GM19035 (cell line): Measurements from ENCODE around the gene RNASEL.
"Not testable (repeated sequence)": the region's sequence is repeated elsewhere in the genome, so short reads cannot be mapped to it uniquely, and the experiment has no call there.

Experiments used
- ATAC-seq: cut with Tn5 transposase; IDR thresholded peaks from one replicate; pipeline ENCODE4 v1.9.1; 2021; ENCODE audit not compliant: unreplicated experiment

RNASEL gene

GRCh38 chr1:182564406-182565004 is 24.6 kb downstream of the RNASEL start:
- no peak for ATAC-seq

- ATAC-seq = no peak
Observed at GRCh38 chr1:182563095-182563494, 26.0 kb downstream of the RNASEL start.

GRCh38 chr1:182561456-182561855 is 27.6 kb downstream of the RNASEL start:
- ATAC-seq = no peak

GRCh38 chr1:182560392-182560984 is 28.6 kb downstream of the RNASEL start:
- no peak for ATAC-seq

GRCh38 chr1:182556279-182556678 is 32.8 kb downstream of the RNASEL start:
- no peak for ATAC-seq

GRCh38 chr1:182555493-182555892 is 33.6 kb downstream of the RNASEL start:
- ATAC-seq = no peak

- ATAC-seq = no peak
Observed at GRCh38 chr1:182552527-182552926, 36.5 kb downstream of the RNASEL start.

- no peak for ATAC-seq
Observed at GRCh38 chr1:182549811-182550210, 39.2 kb downstream of the RNASEL start.

- no peak for ATAC-seq
Observed at GRCh38 chr1:182549346-182549745, 39.7 kb downstream of the RNASEL start.

GRCh38 chr1:182533896-182534295 is 55.2 kb downstream of the RNASEL start:
- no peak for ATAC-seq

GRCh38 chr1:182528206-182528605 is 60.9 kb downstream of the RNASEL start:
- ATAC-seq = not testable (repeated sequence)

- no peak for ATAC-seq
Observed at GRCh38 chr1:182527680-182528079, 61.4 kb downstream of the RNASEL start.

GRCh38 chr1:182525342-182525741 is 63.7 kb downstream of the RNASEL start:
- no peak for ATAC-seq
